Activated naive CD4-positive, alpha-beta T cell treated with anti-CD3 and anti-CD28 coated beads, Interleukin-2, amount 50 U/mL, for 24 hours (primary cell): ENCODE results near the gene STOML3.

Experiments
- H3K27ac Mint-ChIP-seq: one replicate; pipeline ENCODE4 v1.8.0; 2021; ENCODE audit warnings: mild to moderate bottlenecking, mixed read lengths
- H3K27me3 Mint-ChIP-seq: one replicate; pipeline ENCODE4 v1.8.0; 2021; ENCODE audit warnings: mixed read lengths
- H3K36me3 Mint-ChIP-seq: one replicate; pipeline ENCODE4 v1.8.0; 2021; ENCODE audit warnings: mixed read lengths
- H3K4me1 Mint-ChIP-seq: one replicate; pipeline ENCODE4 v1.8.0; 2021; ENCODE audit warnings: mixed read lengths
- H3K4me3 Mint-ChIP-seq: one replicate; pipeline ENCODE4 v1.8.0; 2021; ENCODE audit warnings: mild to moderate bottlenecking, mixed read lengths
- H3K9me3 Mint-ChIP-seq: one replicate; pipeline ENCODE4 v1.8.0; 2021; ENCODE audit warnings: mixed read lengths

Gene STOML3

DNA sequence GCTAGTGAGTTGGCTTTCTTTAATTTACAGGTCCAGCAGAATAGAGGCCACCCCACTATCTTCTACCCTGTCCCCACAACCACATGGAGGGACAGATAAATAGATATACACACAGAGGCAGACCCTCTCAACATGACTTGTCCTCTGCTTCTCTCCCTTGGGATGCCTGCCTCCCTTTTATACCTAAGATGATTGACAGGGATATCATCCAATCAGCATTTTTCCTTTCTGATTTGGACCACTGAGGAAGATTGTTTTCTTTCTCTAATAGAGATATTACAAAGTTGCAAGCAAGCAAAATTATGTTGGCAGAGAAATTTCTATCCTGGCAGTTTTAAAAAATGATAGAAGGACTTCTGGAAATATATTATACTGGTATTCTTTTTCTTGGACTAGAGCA lies 35.8 kb downstream of the STOML3 start:
- no peaks in the 10 kb centered on the region for H3K36me3 Mint-ChIP-seq
- no peaks in the 10 kb centered on the region for H3K9me3 Mint-ChIP-seq
- H3K4me3 Mint-ChIP-seq: no peak overlapping the region
- H3K27me3 Mint-ChIP-seq: peaks cover 8% of the 10 kb centered on the region
- H3K27ac Mint-ChIP-seq: no peak overlapping the region
- no peaks in the 10 kb centered on the region for H3K4me1 Mint-ChIP-seq

GRCh38 chr13:38954291-38954690 lies 36.3 kb downstream of the STOML3 start:
- no peak overlapping the region for H3K27ac Mint-ChIP-seq
- no peaks in the 10 kb centered on the region for H3K4me1 Mint-ChIP-seq
- no peaks in the 10 kb centered on the region for H3K9me3 Mint-ChIP-seq
- H3K36me3 Mint-ChIP-seq: no peaks in the 10 kb centered on the region
- peaks cover 8% of the 10 kb centered on the region for H3K27me3 Mint-ChIP-seq
- no peak overlapping the region for H3K4me3 Mint-ChIP-seq

DNA sequence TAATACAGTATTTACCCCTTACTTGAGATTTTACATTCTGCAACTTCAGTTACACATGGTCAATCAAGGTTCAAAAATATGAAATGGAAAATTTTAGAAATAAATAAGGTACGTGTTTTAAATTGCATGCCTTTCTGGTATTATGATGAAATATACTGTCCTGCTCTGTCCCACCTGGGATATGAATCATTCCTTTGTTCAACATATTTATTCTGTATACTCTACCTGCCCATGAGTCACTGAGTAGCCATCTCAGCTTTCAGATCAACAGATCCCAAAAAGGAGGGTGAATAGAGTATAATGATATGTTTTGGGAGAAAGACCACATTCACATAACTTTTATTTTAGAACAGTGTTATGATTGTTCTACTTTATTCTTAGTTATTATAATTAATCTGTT lies 37.8 kb downstream of the STOML3 start:
- Mint-ChIP-seq H3K4me1 (no peaks in the 10 kb centered on the region), H3K27me3 (peaks cover 8% of the 10 kb centered on the region), H3K9me3 (no peaks in the 10 kb centered on the region)

GRCh38 chr13:38951525-38952313 lies 38.9 kb downstream of the STOML3 start:
- no peaks in the 10 kb centered on the region for H3K9me3 Mint-ChIP-seq
- no peak overlapping the region for H3K27ac Mint-ChIP-seq
- no peak overlapping the region for H3K4me3 Mint-ChIP-seq
- no peaks in the 10 kb centered on the region for H3K36me3 Mint-ChIP-seq
- no peaks in the 10 kb centered on the region for H3K4me1 Mint-ChIP-seq
- H3K27me3 Mint-ChIP-seq: peaks cover 8% of the 10 kb centered on the region

More for the DNA sequence above, 37.8 kb downstream of the STOML3 start:
- Mint-ChIP-seq H3K36me3 (no peaks in the 10 kb centered on the region), H3K4me3 (no peak overlapping the region), H3K27ac (no peak overlapping the region)

DNA sequence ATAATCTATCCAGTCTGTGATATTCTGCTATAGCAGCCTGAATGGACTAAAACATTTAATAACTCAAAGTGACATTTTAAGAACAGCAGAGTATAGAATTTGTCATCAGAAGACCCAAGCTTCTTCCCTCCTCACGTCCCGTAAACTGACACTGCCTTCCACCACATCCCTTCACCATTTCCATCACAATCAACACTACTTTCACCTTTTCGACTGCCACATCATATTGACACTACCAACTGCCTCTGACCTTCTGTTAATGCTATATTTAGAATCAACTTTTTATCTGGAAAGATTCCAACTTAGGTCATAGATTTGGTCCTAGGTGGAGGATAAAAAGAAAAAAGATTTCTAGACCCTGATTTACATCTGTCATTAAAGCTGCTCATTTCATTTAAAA lies 39.6 kb downstream of the STOML3 start:
- H3K36me3 Mint-ChIP-seq: no peaks in the 10 kb centered on the region
- H3K27me3 Mint-ChIP-seq: peaks cover 10% of the 10 kb centered on the region
- no peaks in the 10 kb centered on the region for H3K4me1 Mint-ChIP-seq
- H3K27ac Mint-ChIP-seq: no peak overlapping the region
- no peak overlapping the region for H3K4me3 Mint-ChIP-seq
- H3K9me3 Mint-ChIP-seq: no peaks in the 10 kb centered on the region

- no peaks in the 10 kb centered on the region for H3K9me3 Mint-ChIP-seq
- H3K27ac Mint-ChIP-seq: no peak overlapping the region
- H3K4me3 Mint-ChIP-seq: no peak overlapping the region
- no peaks in the 10 kb centered on the region for H3K36me3 Mint-ChIP-seq
- H3K27me3 Mint-ChIP-seq: peaks cover 4% of the 10 kb centered on the region
- H3K4me1 Mint-ChIP-seq: no peaks in the 10 kb centered on the region
These were observed 43.6 kb downstream of the STOML3 start for GRCh38 chr13:38947054-38947453.

DNA sequence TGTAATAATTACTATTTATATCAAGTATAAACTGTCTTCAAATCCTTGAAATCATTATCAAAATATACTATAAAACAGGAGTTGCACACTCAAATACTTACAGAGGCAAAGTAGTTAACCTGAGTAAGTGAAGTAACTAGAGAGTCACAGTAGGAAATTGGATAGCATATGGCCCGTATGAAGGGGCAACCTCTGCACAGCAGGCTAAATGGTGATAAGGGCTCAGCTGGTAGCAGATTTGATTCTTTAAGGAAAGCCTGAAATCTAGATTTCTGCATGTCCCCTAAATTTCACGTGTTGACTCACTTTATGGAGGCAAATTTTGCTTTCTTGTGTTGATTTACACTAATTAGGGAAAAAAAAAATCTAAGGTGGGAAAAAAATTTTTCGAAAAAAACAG lies 46.4 kb downstream of the STOML3 start:
- no peaks in the 10 kb centered on the region for H3K36me3 Mint-ChIP-seq
- peaks cover 2% of the 10 kb centered on the region for H3K27me3 Mint-ChIP-seq
- no peak overlapping the region for H3K27ac Mint-ChIP-seq
- no peak overlapping the region for H3K4me3 Mint-ChIP-seq
- H3K9me3 Mint-ChIP-seq: no peaks in the 10 kb centered on the region
- H3K4me1 Mint-ChIP-seq: no peaks in the 10 kb centered on the region

- H3K27ac Mint-ChIP-seq: no peak overlapping the region
- no peaks in the 10 kb centered on the region for H3K9me3 Mint-ChIP-seq
- no peaks in the 10 kb centered on the region for H3K36me3 Mint-ChIP-seq
- H3K4me3 Mint-ChIP-seq: no peak overlapping the region
- peaks cover 2% of the 10 kb centered on the region for H3K27me3 Mint-ChIP-seq
- no peaks in the 10 kb centered on the region for H3K4me1 Mint-ChIP-seq
These were observed 47.4 kb downstream of the STOML3 start for GRCh38 chr13:38943231-38943630.

DNA sequence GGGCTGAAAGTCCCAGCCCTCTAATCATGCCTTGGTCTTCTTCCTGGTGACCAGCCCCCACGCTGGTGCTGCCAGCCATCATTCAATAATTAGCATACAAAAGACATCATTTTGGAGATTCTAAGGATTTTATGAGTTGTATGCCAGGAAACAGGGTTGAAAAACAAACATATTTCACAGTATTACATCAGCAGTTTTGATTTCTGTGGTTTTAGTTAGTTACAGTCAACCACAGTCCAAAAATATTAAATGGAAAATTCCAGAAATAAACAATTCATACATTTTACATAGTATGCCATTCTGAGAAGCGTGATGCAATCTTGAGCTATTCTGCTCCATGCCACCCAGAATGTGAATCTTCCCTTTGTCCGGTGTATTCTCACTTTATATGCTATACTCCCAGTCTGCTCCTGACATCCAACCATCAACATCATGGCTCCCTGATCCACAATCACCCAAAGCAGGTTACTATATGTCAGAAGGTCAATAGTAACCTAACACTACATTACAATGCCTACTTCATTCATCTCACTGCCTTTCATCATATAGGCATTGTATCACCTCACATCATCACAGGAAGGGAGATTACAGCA lies 49.2 kb downstream of the STOML3 start:
- no peaks in the 10 kb centered on the region for H3K36me3 Mint-ChIP-seq
- H3K27me3 Mint-ChIP-seq: peaks cover 3% of the 10 kb centered on the region
- H3K4me1 Mint-ChIP-seq: no peaks in the 10 kb centered on the region
- H3K27ac Mint-ChIP-seq: no peak overlapping the region
- H3K4me3 Mint-ChIP-seq: no peak overlapping the region
- H3K9me3 Mint-ChIP-seq: no peaks in the 10 kb centered on the region

DNA sequence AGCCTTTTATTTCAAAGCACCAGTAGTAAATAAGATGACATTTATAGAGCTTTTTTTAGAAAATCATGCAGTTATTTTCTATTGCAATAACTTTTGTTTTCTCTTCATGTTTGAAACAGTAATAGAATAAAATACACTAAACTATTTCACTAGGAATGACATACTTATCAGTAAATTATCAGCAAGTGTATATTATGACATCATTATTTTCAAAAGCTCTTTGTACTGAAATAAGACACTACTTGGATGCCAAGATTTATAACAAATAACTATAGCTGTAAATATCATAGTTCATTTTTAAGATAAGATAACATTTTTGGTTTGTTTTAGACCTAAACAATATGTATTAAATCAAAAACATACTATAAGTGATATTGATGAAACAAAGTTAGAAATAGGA lies 56.8 kb downstream of the STOML3 start:
- H3K9me3 Mint-ChIP-seq: no peaks in the 10 kb centered on the region
- H3K4me1 Mint-ChIP-seq: no peaks in the 10 kb centered on the region
- peaks cover 10% of the 10 kb centered on the region for H3K27me3 Mint-ChIP-seq
- H3K36me3 Mint-ChIP-seq: no peaks in the 10 kb centered on the region
- H3K27ac Mint-ChIP-seq: no peak overlapping the region
- H3K4me3 Mint-ChIP-seq: no peak overlapping the region

DNA sequence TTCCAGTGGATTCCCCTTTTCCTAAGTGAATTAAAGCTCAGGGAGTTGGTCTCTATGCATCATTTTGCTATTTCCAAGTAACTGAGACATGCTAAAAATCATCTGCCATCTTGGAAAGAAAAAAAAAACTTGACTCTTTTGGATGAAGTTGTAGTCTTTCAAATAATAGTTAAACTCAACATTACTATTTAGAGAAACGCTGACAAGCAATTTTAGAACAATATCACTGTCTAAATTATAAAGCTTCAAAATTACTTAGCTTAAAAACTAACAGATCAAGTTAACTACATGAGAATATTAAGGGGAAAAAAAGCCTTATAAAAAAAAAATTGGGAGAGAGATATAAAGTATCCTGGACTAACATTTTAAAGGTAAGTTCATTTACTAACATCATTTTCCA lies 68.5 kb downstream of the STOML3 start:
- no peak overlapping the region for H3K27ac Mint-ChIP-seq
- peaks cover 32% of the 10 kb centered on the region for H3K27me3 Mint-ChIP-seq
- H3K36me3 Mint-ChIP-seq: no peaks in the 10 kb centered on the region
- H3K4me1 Mint-ChIP-seq: no peaks in the 10 kb centered on the region
- H3K4me3 Mint-ChIP-seq: no peak overlapping the region
- no peaks in the 10 kb centered on the region for H3K9me3 Mint-ChIP-seq

- Mint-ChIP-seq H3K36me3 (no peaks in the 10 kb centered on the region), H3K9me3 (no peaks in the 10 kb centered on the region), H3K27me3 (peaks cover 27% of the 10 kb centered on the region), H3K4me3 (no peak overlapping the region), H3K4me1 (no peaks in the 10 kb centered on the region), H3K27ac (no peak overlapping the region)
These were observed 69.5 kb downstream of the STOML3 start for GRCh38 chr13:38921081-38921480.
